ENCODE results near the gene PAF1. TPM values are rescaled to one million over a fixed set of nuclear protein-coding genes. Genes with fewer than 3 reads are reported as not detected.
A peak's percentile ranks its signal among the peaks of the same experiment; 100 is the strongest.

PAF1 gene
- total RNA-seq, 4 donors from 2014 or later, result 48.1 to 65.3 (median 50.2) TPM

GRCh38 chr19:39406656-39407409 is 15.9 kb upstream of the PAF1 start, which contains the start of gene ZFP36:
Gene ZFP36, plus strand, starts transcription at chr19:39406847. Its CDS starts 58 bp downstream, at chr19:39406905.
- Histone ChIP-seq H3K9me3 (no peaks in the 10 kb centered on the region), H3K27me3 (no peaks in the 10 kb centered on the region), H3K36me3 (peaks cover 6 to 23% of the 10 kb centered on the region in 2 donors), H3K4me1 (peaks cover 37 to 52% of the 10 kb centered on the region in 2 donors), H3K4me3 (peak within 1 kb of the TSS; percentile 80 to 99 (median 94)), H3K27ac (peak within 1 kb of the TSS; percentile 98 to 100 (median 100))
- DNase-seq (peak; percentile 89 to 93), ATAC-seq (peak; percentile 13 to 17)
- in situ Hi-C loops (cut with MboI; ENCODE audit: low sequenced_read_pairs in 4 of 4) (no loop called here), intact Hi-C loops (cut with DNase I; ENCODE audit: low total_unique reads) (loop anchor here (10.0 kb wide), 5 partner anchors 572 to 1032 kb away; partner anchors contain the start of genes AKT2, ECH1, PSMD8 and SERTAD1)
- TF ChIP-seq POLR2A (IDR thresholded peaks at IDR 0.05) (peak; percentile 97), CTCF (IDR thresholded peaks at IDR 0.05 in 4 of 5, conservative IDR thresholded peaks at IDR 0.05 in 1 of 5) (peak in 1 of 5 experiments; percentile 12)

GRCh38 chr19:39405958-39406655 is 15.2 kb upstream of the PAF1 start:
- TF ChIP-seq POLR2A (IDR thresholded peaks at IDR 0.05) (no peak), CTCF (IDR thresholded peaks at IDR 0.05 in 4 of 5, conservative IDR thresholded peaks at IDR 0.05 in 1 of 5) (no peak)
- peaks cover 31 to 48% of the 10 kb centered on the region in 2 donors for H3K4me1 ChIP-seq
- no peak for ATAC-seq
- DNase-seq, result peak in 1 of 2 donors; percentile 70
- in situ Hi-C loops (cut with MboI; ENCODE audit: low sequenced_read_pairs in 4 of 4) (no loop called here), intact Hi-C loops (cut with DNase I; ENCODE audit: low total_unique reads) (loop anchor here (10.0 kb wide), 5 partner anchors 571 to 1031 kb away; partner anchors contain the start of genes AKT2, ECH1, PSMD8 and SERTAD1)
- no peaks in the 10 kb centered on the region for H3K27me3 ChIP-seq
- peak overlapping the region; percentile 98 to 100 (median 100) for H3K27ac ChIP-seq
- H3K36me3 ChIP-seq, result peaks cover 6 to 23% of the 10 kb centered on the region in 2 donors
- H3K4me3 ChIP-seq, result peak overlapping the region; percentile 60 to 99 (median 94)
- H3K9me3 ChIP-seq, result no peaks in the 10 kb centered on the region

- intact Hi-C loops (cut with DNase I; ENCODE audit: low total_unique reads) (loop anchor here (10.0 kb wide), 5 partner anchors 571 to 1031 kb away; partner anchors contain the start of genes AKT2, ECH1, PSMD8 and SERTAD1), in situ Hi-C loops (cut with MboI; ENCODE audit: low sequenced_read_pairs in 4 of 4) (no loop called here)
- peaks cover 6 to 23% of the 10 kb centered on the region in 2 donors for H3K36me3 ChIP-seq
- H3K4me3 ChIP-seq, result peak overlapping the region in 3 of 4 donors; percentile 60 to 98 (median 90)
- H3K4me1 ChIP-seq, result peaks cover 24 to 41% of the 10 kb centered on the region in 2 donors
- no peak for TF ChIP-seq POLR2A (IDR thresholded peaks at IDR 0.05)
- no peak for TF ChIP-seq CTCF (IDR thresholded peaks at IDR 0.05 in 4 of 5, conservative IDR thresholded peaks at IDR 0.05 in 1 of 5)
- H3K27ac ChIP-seq, result peak overlapping the region; percentile 98 to 100 (median 100)
- ATAC-seq (no peak), DNase-seq (no peak)
- H3K27me3 ChIP-seq, result no peaks in the 10 kb centered on the region
- no peaks in the 10 kb centered on the region for H3K9me3 ChIP-seq
Measured at GRCh38 chr19:39405261-39405957, 14.5 kb upstream of the PAF1 start.

All from gastrocnemius medialis (tissue), 4 donors.